Measurements from ENCODE around the gene LRMDA. TPM values are rescaled to one million over a fixed set of nuclear protein-coding genes. Genes with fewer than 3 reads are reported as not detected.

LRMDA gene
- total RNA-seq, 4 donors from 2014 or later = 0.88 to 14.1 (median 5.1) TPM; not detected in 1

DNA sequence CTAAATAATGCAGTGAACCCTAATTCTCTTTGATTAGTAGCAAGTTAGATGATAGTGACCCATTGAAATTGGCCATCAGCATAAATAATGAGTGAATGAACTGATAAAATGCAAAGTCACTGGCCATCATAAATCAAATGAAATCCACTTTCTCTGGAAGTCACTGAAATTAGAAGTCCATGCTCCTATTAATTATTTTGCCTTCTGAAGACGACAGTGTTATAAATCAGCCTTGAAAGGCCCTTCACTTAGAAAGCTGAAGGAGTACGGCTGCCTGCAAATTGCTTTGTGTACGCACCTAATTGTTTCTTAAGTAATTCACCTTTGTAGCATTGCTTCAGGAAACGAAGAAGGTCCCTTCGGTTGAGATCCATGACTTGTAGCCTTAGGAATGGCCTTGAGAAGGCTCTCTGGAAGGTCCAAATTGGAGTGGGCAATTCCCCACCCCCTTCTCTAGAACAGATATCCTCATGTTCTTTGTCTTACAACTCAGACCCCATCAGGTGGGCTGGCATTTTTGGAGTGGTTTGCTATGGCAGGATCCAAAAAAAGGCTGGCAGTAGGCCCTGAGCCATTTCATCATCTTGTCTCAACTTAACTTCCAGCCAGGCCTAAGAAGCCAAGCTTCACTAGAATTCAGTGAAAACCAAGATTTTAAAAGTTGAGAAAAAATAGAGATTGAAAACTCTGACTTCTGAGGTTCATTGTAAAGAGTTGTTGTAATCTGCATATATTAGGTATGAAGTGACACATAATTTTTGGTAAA, 420.3 kb downstream of the LRMDA start:
- Histone ChIP-seq H3K4me3 (no peak overlapping the region), H3K27ac (no peak overlapping the region), H3K4me1 (no peaks in the 10 kb centered on the region), H3K27me3 (no peaks in the 10 kb centered on the region), H3K36me3 (no peaks in the 10 kb centered on the region), H3K9me3 (no peaks in the 10 kb centered on the region)
- DNase-seq = no peak
- TF ChIP-seq, protein P1, sequence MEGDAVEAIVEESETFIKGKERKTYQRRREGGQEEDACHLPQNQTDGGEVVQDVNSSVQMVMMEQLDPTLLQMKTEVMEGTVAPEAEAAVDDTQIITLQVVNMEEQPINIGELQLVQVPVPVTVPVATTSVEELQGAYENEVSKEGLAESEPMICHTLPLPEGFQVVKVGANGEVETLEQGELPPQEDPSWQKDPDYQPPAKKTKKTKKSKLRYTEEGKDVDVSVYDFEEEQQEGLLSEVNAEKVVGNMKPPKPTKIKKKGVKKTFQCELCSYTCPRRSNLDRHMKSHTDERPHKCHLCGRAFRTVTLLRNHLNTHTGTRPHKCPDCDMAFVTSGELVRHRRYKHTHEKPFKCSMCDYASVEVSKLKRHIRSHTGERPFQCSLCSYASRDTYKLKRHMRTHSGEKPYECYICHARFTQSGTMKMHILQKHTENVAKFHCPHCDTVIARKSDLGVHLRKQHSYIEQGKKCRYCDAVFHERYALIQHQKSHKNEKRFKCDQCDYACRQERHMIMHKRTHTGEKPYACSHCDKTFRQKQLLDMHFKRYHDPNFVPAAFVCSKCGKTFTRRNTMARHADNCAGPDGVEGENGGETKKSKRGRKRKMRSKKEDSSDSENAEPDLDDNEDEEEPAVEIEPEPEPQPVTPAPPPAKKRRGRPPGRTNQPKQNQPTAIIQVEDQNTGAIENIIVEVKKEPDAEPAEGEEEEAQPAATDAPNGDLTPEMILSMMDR (IDR thresholded peaks at IDR 0.05) = no peak
- TF ChIP-seq POLR2A (IDR thresholded peaks at IDR 0.05) = no peak
- intact Hi-C loops (cut with DNase I) = no loop called here
- WGBS, 2 donors = 73 to 87% methylated on average over 5 of the region's 5 CpGs

GRCh38 chr10:75852851-75853484, 421.5 kb downstream of the LRMDA start:
- 59 to 68% methylated on average over 3 of the region's 3 CpGs for WGBS, 2 donors
- no peaks in the 10 kb centered on the region for H3K9me3 ChIP-seq

DNA sequence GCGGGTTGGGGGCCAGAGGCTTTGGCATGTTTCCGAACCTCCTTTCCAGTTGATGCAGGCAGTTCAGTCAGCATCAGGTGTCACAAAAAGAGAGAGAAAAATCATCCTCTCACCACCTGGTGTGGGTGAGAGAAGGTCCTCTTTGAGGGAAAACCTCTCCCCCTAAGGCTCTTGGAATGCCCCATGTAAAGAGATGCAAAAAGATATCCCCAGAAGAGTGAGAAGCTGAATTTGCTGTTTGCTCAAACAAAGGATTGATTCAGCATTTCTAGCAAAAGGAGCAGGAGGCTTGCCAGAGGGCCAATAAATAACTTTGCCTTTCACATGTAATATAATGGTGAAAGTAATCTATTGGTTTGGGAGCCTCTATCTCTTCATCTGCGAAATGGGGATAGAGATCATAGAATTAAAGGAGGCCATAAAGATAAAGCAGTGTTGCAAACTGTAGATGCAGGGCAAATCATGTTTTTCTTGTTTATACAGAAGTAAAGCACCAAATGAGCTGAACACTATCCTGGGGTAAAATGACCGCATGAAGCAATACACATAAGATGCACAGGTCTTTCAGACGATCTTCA, 425.9 kb downstream of the LRMDA start:
- no peak for DNase-seq
- no peak for TF ChIP-seq POLR2A (IDR thresholded peaks at IDR 0.05)
- TF ChIP-seq, protein P1 (IDR thresholded peaks at IDR 0.05) = no peak
- Histone ChIP-seq H3K4me1 (no peaks in the 10 kb centered on the region), H3K27ac (no peak overlapping the region), H3K9me3 (no peaks in the 10 kb centered on the region), H3K27me3 (no peaks in the 10 kb centered on the region), H3K36me3 (no peaks in the 10 kb centered on the region), H3K4me3 (no peak overlapping the region)
- 61 to 85% methylated on average over 5 of the region's 5 CpGs for WGBS, 2 donors
- intact Hi-C loops (cut with DNase I) = no loop called here

More at GRCh38 chr10:75852851-75853484, 421.5 kb downstream of the LRMDA start:
- Histone ChIP-seq H3K4me1 (no peaks in the 10 kb centered on the region), H3K27me3 (no peaks in the 10 kb centered on the region), H3K36me3 (no peaks in the 10 kb centered on the region), H3K4me3 (no peak overlapping the region), H3K27ac (no peak overlapping the region)
- no peak for DNase-seq
- intact Hi-C loops (cut with DNase I) = no loop called here
- TF ChIP-seq, protein P1 (IDR thresholded peaks at IDR 0.05) = peak in 2 of 6 experiments; percentile 17 to 38
- no peak for TF ChIP-seq POLR2A (IDR thresholded peaks at IDR 0.05)

DNA sequence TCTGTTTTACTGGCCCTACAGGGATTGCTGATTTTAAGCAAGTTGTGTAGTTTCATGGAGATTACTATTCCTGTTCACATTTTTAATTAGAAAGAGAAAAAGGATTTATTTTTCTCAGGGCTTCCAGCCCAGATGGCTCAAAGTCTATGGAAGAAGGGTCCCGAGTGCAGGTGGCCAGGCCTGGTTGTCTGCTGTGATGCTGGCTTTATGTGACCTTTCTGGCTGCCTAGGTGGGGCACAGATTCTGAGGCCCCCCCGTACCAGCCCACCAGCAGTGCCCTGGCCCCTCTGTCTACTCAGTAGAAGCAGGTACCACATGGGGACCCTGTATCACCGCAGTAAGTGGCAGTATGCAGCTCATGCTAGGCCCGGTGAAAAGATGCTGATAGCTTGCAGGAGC, 426.5 kb downstream of the LRMDA start:
- Histone ChIP-seq H3K9me3 (no peaks in the 10 kb centered on the region), H3K27me3 (no peaks in the 10 kb centered on the region), H3K4me3 (no peak overlapping the region), H3K27ac (no peak overlapping the region), H3K36me3 (no peaks in the 10 kb centered on the region), H3K4me1 (no peaks in the 10 kb centered on the region)
- DNase-seq = no peak
- intact Hi-C loops (cut with DNase I) = no loop called here
- WGBS, 2 donors = 80 to 87% methylated on average over 3 to 4 of the region's 4 CpGs
- TF ChIP-seq, protein P1 (IDR thresholded peaks at IDR 0.05) = no peak
- no peak for TF ChIP-seq POLR2A (IDR thresholded peaks at IDR 0.05)

DNA sequence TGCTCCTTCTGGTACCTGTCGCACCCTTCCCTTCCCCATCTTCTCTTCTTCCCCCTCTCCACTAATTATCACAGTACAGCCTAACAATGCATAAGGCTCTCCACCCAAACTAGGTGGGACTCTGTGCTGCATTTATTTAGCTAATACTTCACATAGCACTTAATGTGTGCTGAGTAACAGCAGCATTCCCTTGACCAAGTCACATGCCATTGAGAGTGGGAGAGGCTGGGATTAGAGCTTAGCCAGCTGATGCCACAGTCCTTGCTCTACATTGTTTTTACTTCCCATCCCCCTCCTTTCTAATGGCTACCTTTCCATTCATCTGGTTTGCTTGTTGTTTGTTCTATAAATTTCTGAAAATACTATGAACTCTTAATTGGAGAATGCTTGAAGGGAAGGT, 426.9 kb downstream of the LRMDA start:
- no peak for DNase-seq
- no peaks in the 10 kb centered on the region for H3K4me1 ChIP-seq
- TF ChIP-seq, protein P1 (IDR thresholded peaks at IDR 0.05) = no peak
- no peak for TF ChIP-seq POLR2A (IDR thresholded peaks at IDR 0.05)
- H3K27ac ChIP-seq = no peak overlapping the region
- no peaks in the 10 kb centered on the region for H3K36me3 ChIP-seq
- 83 to 91% methylated on average over 1 of the region's 1 CpG for WGBS, 2 donors
- intact Hi-C loops (cut with DNase I) = no loop called here
- H3K4me3 ChIP-seq = no peak overlapping the region
- H3K9me3 ChIP-seq = no peaks in the 10 kb centered on the region
- no peaks in the 10 kb centered on the region for H3K27me3 ChIP-seq
